HG02970 (cell line): Measurements from ENCODE around the gene TBX18.

Experiments
- ATAC-seq: cut with Tn5 transposase; IDR thresholded peaks from one replicate; pipeline ENCODE4 v1.9.1; 2021; ENCODE audit warnings: mild to moderate bottlenecking, moderate library complexity, moderate number of reproducible peaks; ENCODE audit not compliant: unreplicated experiment, low FRiP score

Gene TBX18

GRCh38 chr6:84638286-84638685 is 126.1 kb downstream of the TBX18 start:
- ATAC-seq: no peak
